PFSK-1 (cell line): ENCODE measurements around the gene UFC1.

Source experiments
- POLR2AphosphoS5 ChIP-seq: IDR thresholded peaks from 2 replicates; pipeline ENCODE4 v1.6.1; 2012; ENCODE audit warnings: low read depth, mild to moderate bottlenecking, control low read depth, low read length, moderate library complexity
- TAF1 ChIP-seq: IDR thresholded peaks from 2 replicates; pipeline ENCODE4 v1.6.1; 2012; ENCODE audit warnings: low read length, control low read depth, borderline replicate concordance; ENCODE audit not compliant: insufficient read depth

- TF ChIP-seq TAF1 (no peak), POLR2AphosphoS5 (no peak)
Observed at GRCh38 chr1:161145832-161146231, 7.9 kb upstream of the UFC1 start.
